ENCODE measurements around the gene FRYL.

GRCh38 chr4:48742412-48742811, 37.7 kb downstream of the FRYL start:
- no peak for TF ChIP-seq CTCF (IDR thresholded peaks at IDR 0.05; ENCODE audit: low read length)
- TF ChIP-seq EZH2 (IDR thresholded peaks at IDR 0.05; ENCODE audit: borderline replicate concordance, low read length), result no peak

All from OCI-LY1 (cell line).